Calu3 (cell line): ENCODE data around the gene PLA2G2F. TPM values are rescaled to one million over a fixed set of nuclear protein-coding genes. Genes with fewer than 3 reads are reported as not detected.

Experiments used
- BruUV-seq: library from RNA; stranded (reverse); fragments of 400-500 nt; replicated peaks from 2 replicates; lab custom pipeline; 2021; lab: Mats Ljungman, UMichigan
- CTCF ChIA-PET: fragments of 300-600 bp; sonication (Branson Sonifier 250); formaldehyde crosslinking; loops from one replicate; lab custom pipeline; 2022; ENCODE audit warnings: antibody characterized with exemption; lab: Charles Lee
- DNase-seq: peaks from one replicate; pipeline ENCODE4 v3.0.0; 2022
- H3K27ac Mint-ChIP-seq: one replicate; pipeline ENCODE4 v1.8.0; 2022; ENCODE audit warnings: mixed read lengths; ENCODE audit not compliant: unreplicated experiment
- H3K27me3 Mint-ChIP-seq: one replicate; pipeline ENCODE4 v1.8.0; 2022; ENCODE audit warnings: mixed read lengths; ENCODE audit not compliant: unreplicated experiment
- H3K36me3 Mint-ChIP-seq: one replicate; pipeline ENCODE4 v1.8.0; 2022; ENCODE audit warnings: mild to moderate bottlenecking, moderate library complexity, mixed read lengths; ENCODE audit not compliant: insufficient read depth, unreplicated experiment
- H3K4me1 Mint-ChIP-seq: one replicate; pipeline ENCODE4 v1.8.0; 2022; ENCODE audit warnings: mild to moderate bottlenecking, low read depth, mixed read lengths; ENCODE audit not compliant: unreplicated experiment
- H3K4me3 Mint-ChIP-seq: one replicate; pipeline ENCODE4 v1.8.0; 2022; ENCODE audit warnings: mild to moderate bottlenecking, low read depth, moderate library complexity, mixed read lengths; ENCODE audit not compliant: unreplicated experiment
- H3K9me3 Mint-ChIP-seq: one replicate; pipeline ENCODE4 v1.8.0; 2022; ENCODE audit warnings: low read depth, mixed read lengths; ENCODE audit not compliant: unreplicated experiment
- CTCF ChIP-seq: fragments of 200-600 bp; IDR thresholded peaks from one replicate; pipeline ENCODE4 v1.8.0; 2022; ENCODE audit warnings: antibody characterized with exemption; ENCODE audit not compliant: unreplicated experiment
- intact Hi-C: fragments of 100-400 bp; cut with micrococcal nuclease; formaldehyde crosslinking; loops from one replicate; pipeline ENCODE4 v1.10.0; 2022; ENCODE audit not compliant: unreplicated experiment
- total RNA-seq: library from RNA; stranded (reverse); gene quantifications from 2 replicates; pipeline ENCODE4 v1.2.3, GENCODE V29; 2022

PLA2G2F gene
- total RNA-seq, 1 experiment from 2014 or later: not detected

- no peak overlapping the region for H3K4me3 Mint-ChIP-seq
- H3K27me3 Mint-ChIP-seq: peaks cover 12% of the 10 kb centered on the region
- H3K9me3 Mint-ChIP-seq: peaks cover 6% of the 10 kb centered on the region
- H3K36me3 Mint-ChIP-seq: no peaks in the 10 kb centered on the region
- H3K27ac Mint-ChIP-seq: no peak overlapping the region
- CTCF ChIA-PET: interaction anchor here (1.0 kb wide), 1 partner anchor 12 kb away, joined by 3 read pairs; no protein-coding TSS in a partner anchor
- no peak for TF ChIP-seq CTCF
- intact Hi-C loops: no loop called here
- no TSS peak for BruUV-seq
- no peaks in the 10 kb centered on the region for H3K4me1 Mint-ChIP-seq
- DNase-seq: no peak
Measured at GRCh38 chr1:20166051-20166450, 26.9 kb downstream of the PLA2G2F start.

GRCh38 chr1:20167126-20167525, 28.0 kb downstream of the PLA2G2F start:
- Mint-ChIP-seq H3K27me3 (peaks cover 12% of the 10 kb centered on the region), H3K4me3 (no peak overlapping the region), H3K9me3 (peaks cover 5% of the 10 kb centered on the region), H3K4me1 (no peaks in the 10 kb centered on the region), H3K36me3 (no peaks in the 10 kb centered on the region), H3K27ac (no peak overlapping the region)
- DNase-seq: no peak
- CTCF ChIA-PET: interaction anchor here (0.6 kb wide), 1 partner anchor 766 kb away, joined by 3 read pairs; no protein-coding TSS in a partner anchor
- no TSS peak for BruUV-seq
- no peak for TF ChIP-seq CTCF
- intact Hi-C loops: no loop called here

- no TSS peak for BruUV-seq
- CTCF ChIA-PET: interaction anchor here (0.6 kb wide), 1 partner anchor 204 kb away, joined by 3 read pairs; no protein-coding TSS in a partner anchor
- Mint-ChIP-seq H3K36me3 (no peaks in the 10 kb centered on the region), H3K4me3 (no peak overlapping the region), H3K27ac (no peak overlapping the region), H3K4me1 (no peaks in the 10 kb centered on the region), H3K27me3 (peaks cover 12% of the 10 kb centered on the region), H3K9me3 (no peaks in the 10 kb centered on the region)
- DNase-seq: no peak
- no peak for TF ChIP-seq CTCF
- intact Hi-C loops: no loop called here
Measured at GRCh38 chr1:20168564-20169491, 29.7 kb downstream of the PLA2G2F start.

DNA sequence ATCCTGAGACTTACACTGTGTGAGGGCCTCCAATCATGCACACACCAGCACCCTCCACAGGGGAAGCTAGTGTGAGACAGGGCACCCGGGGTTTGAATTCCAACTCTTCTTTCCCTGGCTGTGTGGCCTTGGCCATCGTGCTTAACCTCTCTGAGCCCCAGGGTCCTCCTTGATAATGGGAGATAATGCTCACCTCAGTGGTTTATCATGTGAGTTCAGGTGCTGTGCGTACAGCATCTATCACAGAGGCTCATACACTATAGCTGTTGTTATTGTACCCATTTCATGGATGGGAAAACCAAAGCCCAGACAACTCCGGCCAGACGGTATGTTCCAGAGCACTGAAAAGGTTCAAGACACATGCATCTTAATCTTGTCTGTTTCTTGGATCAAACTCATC, 30.8 kb downstream of the PLA2G2F start:
- no TSS peak for BruUV-seq
- Mint-ChIP-seq H3K4me3 (no peak overlapping the region), H3K27me3 (peaks cover 12% of the 10 kb centered on the region), H3K9me3 (no peaks in the 10 kb centered on the region), H3K36me3 (no peaks in the 10 kb centered on the region), H3K27ac (no peak overlapping the region), H3K4me1 (no peaks in the 10 kb centered on the region)
- TF ChIP-seq CTCF: no peak
- intact Hi-C loops: no loop called here
- DNase-seq: no peak
- CTCF ChIA-PET: interaction anchor here (0.6 kb wide), 1 partner anchor 205 kb away, joined by 3 read pairs; no protein-coding TSS in a partner anchor
